Measurements from ENCODE around the gene GPR35.

DNA sequence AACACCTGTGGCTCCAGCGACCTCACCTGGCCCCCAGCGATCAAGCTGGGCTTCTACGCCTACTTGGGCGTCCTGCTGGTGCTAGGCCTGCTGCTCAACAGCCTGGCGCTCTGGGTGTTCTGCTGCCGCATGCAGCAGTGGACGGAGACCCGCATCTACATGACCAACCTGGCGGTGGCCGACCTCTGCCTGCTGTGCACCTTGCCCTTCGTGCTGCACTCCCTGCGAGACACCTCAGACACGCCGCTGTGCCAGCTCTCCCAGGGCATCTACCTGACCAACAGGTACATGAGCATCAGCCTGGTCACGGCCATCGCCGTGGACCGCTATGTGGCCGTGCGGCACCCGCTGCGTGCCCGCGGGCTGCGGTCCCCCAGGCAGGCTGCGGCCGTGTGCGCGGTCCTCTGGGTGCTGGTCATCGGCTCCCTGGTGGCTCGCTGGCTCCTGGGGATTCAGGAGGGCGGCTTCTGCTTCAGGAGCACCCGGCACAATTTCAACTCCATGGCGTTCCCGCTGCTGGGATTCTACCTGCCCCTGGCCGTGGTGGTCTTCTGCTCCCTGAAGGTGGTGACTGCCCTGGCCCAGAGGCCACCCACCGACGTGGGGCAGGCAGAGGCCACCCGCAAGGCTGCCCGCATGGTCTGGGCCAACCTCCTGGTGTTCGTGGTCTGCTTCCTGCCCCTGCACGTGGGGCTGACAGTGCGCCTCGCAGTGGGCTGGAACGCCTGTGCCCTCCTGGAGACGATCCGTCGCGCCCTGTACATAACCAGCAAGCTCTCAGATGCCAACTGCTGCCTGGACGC is 4.9 kb downstream of the GPR35 start:
- TF ChIP-seq CTCF (IDR thresholded peaks at IDR 0.05; ENCODE audit: low read depth, low read length) (no peak), EZH2phosphoT487 (IDR thresholded peaks at IDR 0.05; ENCODE audit: low read depth) (no peak)

All from OCI-LY3 (cell line).